Sigmoid colon (tissue), 7 donors: Measurements from ENCODE around the gene RTKN2. TPM values are rescaled to one million over a fixed set of nuclear protein-coding genes. Genes with fewer than 3 reads are reported as not detected.

Source experiments
- DNase-seq: peaks from one replicate; pipeline ENCODE4 v3.0.0-alpha.2; 2019
- H3K27ac ChIP-seq, 4 donors: fragments of 200-600 bp; sonication (generic); one replicate each; pipeline ENCODE4 v1.5.1; 2016 to 2019; ENCODE audit warnings: mild to moderate bottlenecking in 1 of 4
- H3K27me3 ChIP-seq, 3 donors: fragments of 200-600 bp; sonication (generic); one replicate each; pipeline ENCODE4 v1.5.1; 2019; ENCODE audit warnings: mild to moderate bottlenecking in 1 of 3
- H3K36me3 ChIP-seq, 4 donors: fragments of 200-600 bp; sonication (generic); one replicate each; pipeline ENCODE4 v1.5.1; 2016 to 2019
- H3K4me1 ChIP-seq, 4 donors: fragments of 200-600 bp; sonication (generic); one replicate each; pipeline ENCODE4 v1.5.1; 2017 to 2019
- H3K4me3 ChIP-seq, 4 donors: fragments of 200-600 bp; sonication (generic); one replicate each; pipeline ENCODE4 v1.5.1; 2017 to 2019; ENCODE audit warnings: mild to moderate bottlenecking in 2 of 4, moderate library complexity in 1 of 4
- H3K9me3 ChIP-seq, 4 donors: fragments of 200-600 bp in 3 of 4; sonication (generic) in 3 of 4; one replicate each; pipeline versions ENCODE4 v1.5.1 to v1.6.1; 2013 to 2019
- CTCF ChIP-seq, 4 experiments: fragments of 450-650 bp in 3 of 4; fragments of 200-600 bp in 1 of 4; IDR thresholded peaks; one replicate each; pipeline ENCODE4 v1.5.1; 2016 to 2019; ENCODE audit warnings: antibody characterized with exemption in 4 of 4, mild to moderate bottlenecking in 3 of 4, moderate library complexity in 2 of 4
- EP300 ChIP-seq, 4 donors: sonication (generic); formaldehyde crosslinking; IDR thresholded peaks; one replicate each; pipeline ENCODE4 v1.6.1; 2017; ENCODE audit warnings: antibody characterized with exemption in 4 of 4
- POLR2A ChIP-seq, 2 donors: fragments of 450-650 bp; IDR thresholded peaks; one replicate each; pipeline ENCODE4 v1.6.1; 2016; ENCODE audit warnings: antibody characterized with exemption in 2 of 2, mild to moderate bottlenecking in 2 of 2, moderate library complexity in 2 of 2
- POLR2AphosphoS5 ChIP-seq, 4 donors: sonication (generic); formaldehyde crosslinking; IDR thresholded peaks; one replicate each; pipeline ENCODE4 v1.6.1; 2017; ENCODE audit warnings: antibody characterized with exemption in 4 of 4
- WGBS, 2 donors: extraction: QIAGEN DNeasy Blood & Tissue Kit; methylation state at CpG; one replicate each; pipeline ENCODE4 v1.1.7; 2013; 5-methylcytosine and 5-hydroxymethylcytosine counted together
- intact Hi-C: fragments of 100-400 bp; cut with DNase I; formaldehyde crosslinking; loops from one replicate; pipeline ENCODE4 v1.15.1; 2023
- polyA plus RNA-seq, 3 donors: library from polyadenylated mRNA; stranded (reverse); fragments of 200-250 nt; gene quantifications; one replicate each; pipeline ENCODE4 v1.2.3, GENCODE V29; 2013
- total RNA-seq, 4 donors: library from RNA; depleted of rRNA; stranded (reverse); fragments of >200 nt; gene quantifications; one replicate each; pipeline ENCODE4 v1.1.0, GENCODE V29; 2016
- donor health status: healthy with polysubstance abuse.
- donor health status: Bipolar disorder and iron deficiency.
- donor health status: healthy.

Gene RTKN2
- total and polyA plus RNA-seq, 7 donors = 0.60 to 2.0 (median 1.2) TPM; not detected in 4

- DNase-seq = no peak
- no peak for TF ChIP-seq POLR2A (IDR thresholded peaks at IDR 0.05)
- TF ChIP-seq EP300 (IDR thresholded peaks at IDR 0.05) = no peak
- TF ChIP-seq POLR2AphosphoS5 (IDR thresholded peaks at IDR 0.05) = no peak
- TF ChIP-seq CTCF (IDR thresholded peaks at IDR 0.05) = no peak
- Histone ChIP-seq H3K4me3 (no peak overlapping the region), H3K4me1 (no peaks in the 10 kb centered on the region), H3K27ac (no peak overlapping the region), H3K36me3 (no peaks in the 10 kb centered on the region), H3K9me3 (no peaks in the 10 kb centered on the region), H3K27me3 (no peaks in the 10 kb centered on the region)
- 94 to 97% methylated on average over 4 of the region's 4 CpGs for WGBS, 2 donors
- intact Hi-C loops = no loop called here
Observed at GRCh38 chr10:62180677-62181076, 88.0 kb downstream of the RTKN2 start.

DNA sequence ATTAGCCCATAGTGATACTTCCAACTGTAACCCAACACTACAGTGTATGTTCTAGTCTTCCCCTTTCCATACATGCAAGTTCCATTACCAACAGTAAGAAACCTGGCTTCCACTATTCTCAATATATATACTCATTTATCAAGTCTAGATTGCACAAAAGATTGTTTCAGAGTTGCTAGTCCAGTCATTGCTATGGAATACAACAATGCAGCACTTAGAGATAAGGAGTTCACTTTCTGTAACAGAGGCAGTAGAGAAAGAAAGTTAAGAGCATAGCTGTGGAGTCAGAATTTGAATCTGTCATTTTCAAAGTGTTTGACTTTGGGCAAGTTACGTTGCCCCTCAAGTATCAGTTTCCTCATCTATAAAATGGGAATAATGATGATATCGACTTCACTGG, 90.1 kb downstream of the RTKN2 start:
- intact Hi-C loops = no loop called here
- DNase-seq = no peak
- Histone ChIP-seq H3K27ac (no peak overlapping the region), H3K36me3 (no peaks in the 10 kb centered on the region), H3K27me3 (no peaks in the 10 kb centered on the region), H3K4me1 (no peaks in the 10 kb centered on the region), H3K9me3 (no peaks in the 10 kb centered on the region), H3K4me3 (no peak overlapping the region)
- no peak for TF ChIP-seq POLR2AphosphoS5 (IDR thresholded peaks at IDR 0.05)
- no peak for TF ChIP-seq CTCF (IDR thresholded peaks at IDR 0.05)
- no peak for TF ChIP-seq POLR2A (IDR thresholded peaks at IDR 0.05)
- TF ChIP-seq EP300 (IDR thresholded peaks at IDR 0.05) = no peak
- 98% methylated on average over 2 of the region's 2 CpGs for WGBS, 2 donors

DNA sequence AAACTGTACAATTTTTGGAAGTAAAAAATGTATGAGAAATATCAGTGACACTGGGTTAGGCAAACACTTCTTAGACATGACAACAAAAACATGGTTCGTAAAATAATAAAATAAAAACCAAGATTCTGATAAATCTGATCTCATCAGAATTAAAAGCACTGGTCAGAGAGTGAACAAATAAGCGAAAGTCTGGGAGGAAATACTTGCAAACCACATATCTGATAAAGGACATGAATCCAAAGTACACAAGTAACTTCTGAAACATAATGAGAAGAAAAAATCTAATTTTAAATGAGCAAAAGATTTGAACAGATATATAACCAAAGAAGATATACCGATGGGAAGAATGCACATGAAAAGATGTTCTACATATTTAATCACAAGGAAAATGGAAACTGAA, 91.5 kb downstream of the RTKN2 start:
- no peak for TF ChIP-seq EP300 (IDR thresholded peaks at IDR 0.05)
- TF ChIP-seq CTCF (IDR thresholded peaks at IDR 0.05) = no peak
- TF ChIP-seq POLR2AphosphoS5 (IDR thresholded peaks at IDR 0.05) = no peak
- TF ChIP-seq POLR2A (IDR thresholded peaks at IDR 0.05) = no peak
- H3K27ac ChIP-seq = no peak overlapping the region
- intact Hi-C loops = no loop called here

GRCh38 chr10:62175251-62175650, 93.4 kb downstream of the RTKN2 start:
- Histone ChIP-seq H3K36me3 (no peaks in the 10 kb centered on the region), H3K27me3 (no peaks in the 10 kb centered on the region), H3K4me3 (no peak overlapping the region), H3K27ac (no peak overlapping the region), H3K4me1 (no peaks in the 10 kb centered on the region), H3K9me3 (no peaks in the 10 kb centered on the region)
- WGBS, 2 donors = 49 to 84% methylated on average over 2 of the region's 2 CpGs
- intact Hi-C loops = no loop called here
- TF ChIP-seq POLR2A (IDR thresholded peaks at IDR 0.05) (no peak), POLR2AphosphoS5 (IDR thresholded peaks at IDR 0.05) (no peak), CTCF (IDR thresholded peaks at IDR 0.05) (no peak)
- DNase-seq = no peak

More for the DNA sequence above, 91.5 kb downstream of the RTKN2 start:
- Histone ChIP-seq H3K9me3 (no peaks in the 10 kb centered on the region), H3K27me3 (no peaks in the 10 kb centered on the region), H3K4me3 (no peak overlapping the region), H3K36me3 (no peaks in the 10 kb centered on the region), H3K4me1 (no peaks in the 10 kb centered on the region)
- 90 to 95% methylated on average over 3 of the region's 3 CpGs for WGBS, 2 donors
- DNase-seq = no peak

- DNase-seq = no peak
- TF ChIP-seq EP300 (IDR thresholded peaks at IDR 0.05) = no peak
- no peak for TF ChIP-seq POLR2AphosphoS5 (IDR thresholded peaks at IDR 0.05)
- TF ChIP-seq POLR2A (IDR thresholded peaks at IDR 0.05) = no peak
- TF ChIP-seq CTCF (IDR thresholded peaks at IDR 0.05) = no peak
- intact Hi-C loops = no loop called here
Observed at GRCh38 chr10:62172465-62172864, 96.2 kb downstream of the RTKN2 start.

More at GRCh38 chr10:62172465-62172864, 96.2 kb downstream of the RTKN2 start:
- no peaks in the 10 kb centered on the region for H3K4me1 ChIP-seq
- H3K27ac ChIP-seq = no peak overlapping the region
- no peaks in the 10 kb centered on the region for H3K27me3 ChIP-seq
- no peak overlapping the region for H3K4me3 ChIP-seq
- no peaks in the 10 kb centered on the region for H3K36me3 ChIP-seq
- no peaks in the 10 kb centered on the region for H3K9me3 ChIP-seq
